ENCODE measurements around the gene LSM14A. TPM values are rescaled to one million over a fixed set of nuclear protein-coding genes. Genes with fewer than 3 reads are reported as not detected.

The LSM14A gene
- total and polyA plus RNA-seq, 2 of the 13 experiments (the other 11 are each of a cell fraction or from before 2014, with no cell fraction given): 77.0 to 83.6 TPM

GRCh38 chr19:34260771-34261173 is 88.5 kb downstream of the LSM14A start:
- no peak overlapping the region for H3K4me3 ChIP-seq (replicated peaks in 1 of 3; ENCODE audit: insufficient read depth in 1 of 3, low read depth in 2 of 3, low read length in 3 of 3)
- H3K4me2 ChIP-seq (ENCODE audit: low read depth, low read length): 0 out of 2 replicates have a peak overlapping the region, but pooled peaks have one; percentile 14
- in situ Hi-C loops (cut with HindIII; ENCODE audit: extremely low pct_ligation_motif_present, low pct_unique_long_range_greater_than_20kb): no loop called here
- TF ChIP-seq RARA (CRISPR knock-in tag; IDR thresholded peaks at IDR 0.05) (0 out of 2 replicates have a peak, but pooled peaks have one; percentile 14), ZIK1 (CRISPR knock-in tag; IDR thresholded peaks at IDR 0.05; ENCODE audit: borderline replicate concordance, low read depth) (no peak)
- H3K36me3 ChIP-seq (replicated peaks in 1 of 2; ENCODE audit: control insufficient read depth in 1 of 2, insufficient read depth in 2 of 2, low read length in 2 of 2): no peaks in the 10 kb centered on the region; a peak in 1 of 5 replicates
- no peak overlapping the region for H3K27ac ChIP-seq (ENCODE audit: extremely low read length, insufficient read depth, low read length)
- ATAC-seq: peak; percentile 44
- peaks cover 50% of the 10 kb centered on the region for H3K4me1 ChIP-seq (ENCODE audit: insufficient read depth, low read length)
- no peaks in the 10 kb centered on the region for H3K9me3 ChIP-seq (ENCODE audit: low read length)
- no peak overlapping the region for H2AFZ ChIP-seq (ENCODE audit: low read length)
- peaks cover 7% of the 10 kb centered on the region; the same call in 1 of the 2 replicates for H4K20me1 ChIP-seq (ENCODE audit: insufficient read depth, low read length)
- CTCF ChIA-PET (ENCODE audit: low intra/inter-chr PET ratio, low total read pairs): no interaction called here
- no peaks in the 10 kb centered on the region for H3K27me3 ChIP-seq (ENCODE audit: control insufficient read depth in 1 of 2, insufficient read depth in 2 of 2, low read length in 2 of 2)
- POLR2A ChIA-PET: no interaction called here
- intact Hi-C loops (cut with micrococcal nuclease; ENCODE audit: unreplicated experiment): no loop called here
- H3K9ac ChIP-seq (ENCODE audit: insufficient read depth, low read depth, low read length): no peak overlapping the region
- no TSS peak for BruUV-seq (replicated peaks)
- H3K79me2 ChIP-seq (ENCODE audit: insufficient read depth, low read length): peaks cover 48% of the 10 kb centered on the region
- FAIRE-seq: no peak
- no peak for DNase-seq (ENCODE audit: low spot score)
- 74% methylated on average over 6 of the region's 6 CpGs for WGBS (ENCODE audit: low lambda C conversion rate)

- Histone ChIP-seq H3K9ac (ENCODE audit: insufficient read depth, low read depth, low read length) (no peak overlapping the region), H3K27me3 (ENCODE audit: control insufficient read depth in 1 of 2, insufficient read depth in 2 of 2, low read length in 2 of 2) (no peaks in the 10 kb centered on the region), H2AFZ (ENCODE audit: low read length) (no peak overlapping the region), H3K27ac (ENCODE audit: extremely low read length, insufficient read depth, low read length) (peak overlapping the region; percentile 38), H3K4me1 (ENCODE audit: insufficient read depth, low read length) (peaks cover 42% of the 10 kb centered on the region), H4K20me1 (ENCODE audit: insufficient read depth, low read length) (peaks cover 7% of the 10 kb centered on the region; the same call in 1 of the 2 replicates), H3K4me3 (replicated peaks in 1 of 3; ENCODE audit: insufficient read depth in 1 of 3, low read depth in 2 of 3, low read length in 3 of 3) (no peak overlapping the region), H3K4me2 (ENCODE audit: low read depth, low read length) (no peak overlapping the region), H3K36me3 (replicated peaks in 1 of 2; ENCODE audit: control insufficient read depth in 1 of 2, insufficient read depth in 2 of 2, low read length in 2 of 2) (no peaks in the 10 kb centered on the region; a peak in 1 of 5 replicates), H3K9me3 (ENCODE audit: low read length) (no peaks in the 10 kb centered on the region), H3K79me2 (ENCODE audit: insufficient read depth, low read length) (peaks cover 42% of the 10 kb centered on the region)
- BruUV-seq (replicated peaks): no TSS peak
- ChIA-PET CTCF (ENCODE audit: low intra/inter-chr PET ratio, low total read pairs) (no interaction called here), POLR2A (interaction anchor here (0.6 kb wide), 1 partner anchor 67 kb away, joined by 3 read pairs; no protein-coding TSS in a partner anchor)
- FAIRE-seq (peak; percentile 23), DNase-seq (ENCODE audit: low spot score) (peak; percentile 84), ATAC-seq (peak; percentile 50; the same call in 2 of the 3 replicates)
- in situ Hi-C loops (cut with HindIII; ENCODE audit: extremely low pct_ligation_motif_present, low pct_unique_long_range_greater_than_20kb) (no loop called here), intact Hi-C loops (cut with micrococcal nuclease; ENCODE audit: unreplicated experiment) (no loop called here)
- 70% methylated on average over 5 of the region's 6 CpGs for WGBS (ENCODE audit: low lambda C conversion rate)
- TF ChIP-seq ELF4 (CRISPR knock-in tag; IDR thresholded peaks at IDR 0.05; ENCODE audit: borderline replicate concordance): no peak
- no peak for TF ChIP-seq SNAPC4 (CRISPR knock-in tag; IDR thresholded peaks at IDR 0.05)
- peak; percentile 56 for TF ChIP-seq ZBTB33 (CRISPR knock-in tag; IDR thresholded peaks at IDR 0.05)
- TF ChIP-seq ZNF138 (CRISPR knock-in tag; IDR thresholded peaks at IDR 0.05; ENCODE audit: low read depth): no peak
- TF ChIP-seq HINFP (CRISPR knock-in tag; IDR thresholded peaks at IDR 0.05; ENCODE audit: low read depth): no peak
Measured at GRCh38 chr19:34261334-34262109, 89.2 kb downstream of the LSM14A start.
